GM18505 (cell line): Measurements from ENCODE around the gene TBX3.

Experiments used
- ATAC-seq: cut with Tn5 transposase; IDR thresholded peaks from one replicate; pipeline ENCODE4 v1.9.1; 2021; ENCODE audit not compliant: unreplicated experiment
- POLR2A ChIP-seq: IDR thresholded peaks from 4 replicates; pipeline ENCODE4 v1.6.1; 2011; ENCODE audit warnings: borderline replicate concordance; ENCODE audit not compliant: insufficient read depth, insufficient read length; ENCODE audit errors: extremely low read depth

The TBX3 gene

DNA sequence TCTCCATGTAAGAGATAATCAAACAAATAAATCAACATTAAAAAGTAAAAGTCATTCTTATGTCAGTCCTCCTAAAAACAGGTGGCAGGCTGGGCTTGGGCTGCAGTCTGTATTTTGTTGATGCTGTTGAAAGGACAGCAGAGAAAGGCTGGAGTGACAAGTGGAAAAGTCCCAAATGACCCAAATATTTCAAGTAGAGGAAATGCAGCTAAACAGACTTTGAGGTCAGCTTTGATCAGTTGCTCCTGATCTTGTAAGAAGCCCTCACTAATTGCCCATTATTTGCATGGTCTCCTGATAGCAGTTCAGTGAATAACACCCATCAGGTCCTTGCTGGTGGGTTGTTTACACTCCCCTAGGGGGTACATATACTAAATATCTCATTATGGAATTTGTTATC, 24.9 kb downstream of the TBX3 start:
- ATAC-seq: no peak

DNA sequence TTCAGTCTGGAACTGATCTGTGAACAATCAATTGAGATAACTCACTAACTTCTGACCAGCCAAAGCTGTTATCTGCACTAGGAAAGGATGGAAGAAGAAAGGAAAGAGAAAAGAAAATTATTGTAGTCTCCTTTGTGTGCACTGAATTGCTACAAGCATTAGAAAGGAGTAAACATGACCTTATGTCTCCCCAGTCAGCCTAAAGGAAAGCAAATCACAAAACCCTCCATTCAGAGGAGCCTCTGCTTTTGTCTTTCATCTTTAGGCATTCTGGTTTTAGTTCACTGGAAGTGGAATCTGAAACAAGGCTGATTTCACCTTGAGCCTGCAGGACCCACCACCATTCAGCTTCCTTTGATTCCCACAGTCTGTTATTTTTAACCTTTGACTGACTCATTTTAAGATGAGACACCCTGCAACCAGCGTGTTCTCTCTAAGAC, 26.0 kb downstream of the TBX3 start:
- ATAC-seq: no peak
- TF ChIP-seq POLR2A: no peak

More for the DNA sequence above, 24.9 kb downstream of the TBX3 start:
- TF ChIP-seq POLR2A: no peak

DNA sequence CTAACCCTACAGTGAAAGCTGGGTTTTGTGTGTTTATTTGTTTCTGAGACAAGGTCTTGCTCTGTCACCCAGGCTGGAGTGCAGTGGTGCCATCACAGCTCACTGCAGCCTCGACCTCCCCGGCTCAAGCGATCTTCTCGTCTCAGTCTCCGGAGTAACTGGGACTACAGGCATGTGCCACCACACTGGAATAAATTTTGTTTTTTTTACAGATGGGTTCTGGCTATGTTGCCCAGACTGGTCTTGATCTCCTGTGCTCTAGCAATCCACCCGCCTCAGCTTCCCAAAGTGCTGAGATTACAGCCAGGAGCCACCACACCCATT, 26.4 kb downstream of the TBX3 start:
- ATAC-seq: no peak

DNA sequence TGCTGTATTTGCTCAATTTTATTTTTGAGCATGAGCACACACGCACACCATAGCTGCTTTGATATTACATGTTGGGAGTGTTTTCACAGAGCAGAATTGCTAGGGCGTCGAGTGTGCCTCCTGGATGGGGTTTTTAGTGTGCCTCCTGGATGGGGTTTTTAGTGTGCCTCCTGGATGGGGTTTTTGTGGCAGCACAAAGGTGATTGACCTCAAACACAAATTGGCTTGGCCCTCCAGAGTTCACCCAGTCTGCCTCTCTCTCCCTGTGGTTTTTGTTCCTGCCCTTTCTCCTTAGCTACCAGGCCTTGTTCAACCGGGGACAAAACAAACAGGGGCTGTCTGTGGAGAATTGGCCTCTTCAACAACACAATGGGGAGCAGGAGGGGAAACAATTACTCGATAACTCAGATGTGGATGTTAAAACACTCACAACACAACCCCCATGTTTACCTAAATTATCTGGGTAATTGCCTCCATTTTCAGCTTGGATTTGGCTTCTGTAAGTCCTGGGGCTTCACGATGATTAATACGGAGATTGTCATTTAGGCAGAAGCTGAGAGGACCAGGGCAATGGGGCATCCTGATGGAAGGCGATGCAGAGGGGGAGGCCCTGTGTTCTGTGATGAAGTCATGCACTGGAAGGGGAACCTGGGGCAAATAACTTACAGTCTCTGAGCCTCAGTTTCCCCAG, 26.9 kb downstream of the TBX3 start:
- no peak for ATAC-seq

More for the DNA sequence above, 26.4 kb downstream of the TBX3 start:
- TF ChIP-seq POLR2A: no peak

DNA sequence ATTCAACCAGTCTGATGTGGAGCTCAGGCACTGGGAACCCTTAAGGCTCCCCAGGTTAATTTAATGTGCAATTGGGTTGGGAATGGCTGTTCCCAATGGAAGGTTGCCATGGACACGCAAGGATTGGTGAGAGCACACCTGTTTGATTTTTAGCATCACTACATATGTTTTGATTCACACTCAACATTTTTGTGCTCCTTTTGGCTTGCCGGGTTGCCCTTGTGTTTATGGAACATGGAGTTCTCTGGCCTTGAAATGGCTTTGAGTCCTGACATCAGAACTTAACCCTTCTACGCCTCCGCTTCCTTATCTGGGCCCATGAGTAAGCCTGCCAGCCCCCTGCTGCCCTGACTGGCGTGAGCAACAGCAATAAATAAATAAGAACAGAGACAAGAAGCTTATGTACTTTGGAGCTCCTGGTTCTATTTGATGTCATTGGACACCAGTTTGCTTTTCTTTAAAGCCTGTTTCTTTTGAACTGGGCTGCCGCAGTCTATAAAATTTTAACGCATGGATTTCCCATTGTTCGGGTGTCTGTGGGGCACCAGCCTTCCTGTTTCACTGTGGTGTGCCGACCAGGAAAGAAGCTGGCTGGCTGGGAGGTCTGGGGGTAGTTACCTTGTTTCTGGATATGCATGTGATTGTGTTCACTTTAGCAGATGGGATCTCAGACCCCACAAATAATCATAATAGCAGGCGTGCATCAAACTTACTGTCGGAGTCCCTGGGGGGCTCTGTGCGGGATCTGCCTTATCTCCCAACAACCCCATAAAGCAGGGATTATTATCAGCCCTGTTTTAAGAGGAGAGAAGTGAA, 27.8 kb downstream of the TBX3 start:
- TF ChIP-seq POLR2A: no peak
- ATAC-seq: no peak

More for the DNA sequence above, 26.9 kb downstream of the TBX3 start:
- no peak for TF ChIP-seq POLR2A

DNA sequence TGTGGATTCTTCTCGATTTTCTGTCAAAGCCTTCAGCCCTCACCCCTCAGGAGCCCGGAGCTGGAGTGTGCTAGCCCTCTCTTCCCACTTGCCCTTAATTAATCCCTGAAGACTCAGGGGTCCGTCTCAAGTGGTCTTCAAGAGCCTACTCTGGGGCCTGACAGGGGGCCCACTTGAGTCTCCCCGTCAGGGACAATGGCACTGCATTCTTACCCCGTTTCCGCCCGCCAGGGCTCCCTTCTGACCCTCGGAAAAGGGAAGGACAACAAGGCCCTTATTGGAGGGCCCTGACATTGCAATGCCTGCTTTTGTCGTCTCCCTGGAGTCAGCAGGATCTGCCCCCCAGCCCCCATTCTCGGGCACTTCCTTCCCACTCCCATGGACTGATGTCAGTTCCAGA, 34.4 kb downstream of the TBX3 start:
- TF ChIP-seq POLR2A: no peak
- ATAC-seq: no peak

DNA sequence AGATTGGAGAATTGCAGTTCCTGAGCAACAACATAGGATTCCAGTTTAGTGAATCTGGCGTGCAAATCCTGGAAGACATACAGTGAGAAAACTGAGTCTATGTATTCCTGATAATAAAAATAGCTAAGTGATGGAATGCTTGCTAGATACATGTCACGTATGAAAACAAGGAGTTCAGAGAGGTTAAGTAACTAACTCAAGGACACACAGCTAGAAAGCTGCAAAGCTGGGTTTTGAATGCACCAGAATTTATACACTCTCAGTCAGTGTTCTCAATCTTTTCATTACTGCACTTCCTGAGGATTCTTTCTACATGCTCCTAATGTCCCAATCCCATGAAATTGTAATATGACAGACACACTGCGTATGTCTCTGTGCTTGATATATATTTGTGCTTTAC, 35.3 kb downstream of the TBX3 start:
- no peak for TF ChIP-seq POLR2A
- ATAC-seq: no peak

DNA sequence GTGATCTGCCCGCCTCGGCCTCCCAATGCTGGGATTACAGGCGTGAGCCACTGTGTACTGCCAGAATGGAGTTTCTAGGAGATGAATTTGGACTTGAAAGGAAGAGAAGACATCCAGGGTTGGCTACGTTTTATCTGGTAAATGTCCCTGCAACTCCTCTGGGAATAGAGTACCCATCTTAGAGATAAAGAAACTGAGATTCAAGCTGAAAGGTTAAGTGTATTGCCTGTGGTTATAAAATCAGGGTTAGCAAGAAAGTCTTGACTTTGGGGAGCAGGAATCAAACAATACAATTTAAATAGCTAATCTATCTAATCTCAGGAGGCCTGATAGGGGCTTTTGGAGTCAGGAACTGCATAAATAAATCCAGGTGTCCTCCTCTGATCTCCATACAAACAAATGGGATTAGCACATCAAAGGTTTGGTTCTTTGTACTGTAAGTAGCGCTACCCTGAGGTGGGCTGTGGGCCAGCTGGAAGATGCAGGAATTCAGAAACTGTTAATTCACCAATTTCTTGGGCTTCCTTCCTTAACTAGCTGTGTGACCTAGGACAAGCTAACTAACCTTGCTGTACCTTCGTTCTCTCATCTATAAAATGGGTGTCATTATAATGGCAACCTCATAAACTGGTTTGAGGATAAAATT, 45.1 kb downstream of the TBX3 start:
- TF ChIP-seq POLR2A: no peak
- ATAC-seq: no peak

DNA sequence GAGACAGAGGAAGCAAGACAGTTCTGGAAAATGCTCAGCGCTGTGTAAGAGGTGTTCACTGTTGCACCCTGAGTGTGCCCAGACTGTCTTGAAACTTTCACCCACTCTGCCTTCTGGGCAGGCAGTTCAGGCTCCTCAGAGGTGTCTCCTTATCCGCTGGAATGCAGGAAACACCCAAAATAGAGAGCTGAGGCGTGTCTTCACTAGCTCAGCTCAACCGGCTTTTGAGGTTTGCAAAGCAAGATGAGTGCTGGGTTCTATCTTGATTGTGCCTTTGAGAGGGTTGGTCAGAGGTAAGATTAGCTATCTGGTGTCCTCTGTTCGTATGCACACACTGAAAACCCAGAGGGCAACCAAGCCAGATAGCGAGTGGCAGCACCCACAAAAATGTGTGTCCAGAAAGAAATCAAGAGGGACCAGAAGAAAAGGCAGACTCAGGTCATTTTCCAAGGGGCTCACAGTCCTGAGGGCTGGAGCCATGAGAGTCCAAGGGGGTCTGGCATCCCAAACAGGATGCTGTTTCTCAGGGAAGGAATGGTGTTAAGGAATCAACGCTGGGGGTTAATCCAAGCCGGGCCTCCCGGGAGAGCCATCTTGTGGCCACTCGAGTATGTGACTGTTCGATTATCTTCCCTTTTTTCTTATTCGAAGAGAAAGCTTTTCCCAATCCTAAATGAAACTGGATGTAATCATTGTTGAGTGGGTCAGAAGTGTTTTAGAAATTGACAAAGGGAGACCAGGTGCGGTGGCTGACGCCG, 47.1 kb downstream of the TBX3 start:
- no peak for ATAC-seq
- no peak for TF ChIP-seq POLR2A

DNA sequence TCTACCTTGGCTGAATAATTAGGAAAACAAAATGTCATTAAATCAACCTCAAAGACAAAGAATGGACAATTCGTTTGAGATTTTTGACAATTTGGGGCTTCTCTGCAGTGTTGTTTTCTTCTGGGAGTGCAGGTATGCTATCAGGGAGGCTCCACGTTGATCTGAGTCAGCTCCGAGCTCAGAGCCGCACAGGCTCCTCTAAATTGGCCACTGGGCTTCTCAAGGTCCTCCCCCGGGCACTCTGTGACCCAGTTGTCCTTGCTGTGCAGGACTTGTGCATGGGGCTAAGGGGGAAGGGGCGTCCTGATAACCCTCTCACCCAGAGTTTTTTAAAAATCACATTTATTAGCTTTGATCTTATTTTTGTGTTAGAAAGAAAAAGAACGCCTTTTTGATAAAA, 52.7 kb downstream of the TBX3 start:
- TF ChIP-seq POLR2A: no peak
- no peak for ATAC-seq

DNA sequence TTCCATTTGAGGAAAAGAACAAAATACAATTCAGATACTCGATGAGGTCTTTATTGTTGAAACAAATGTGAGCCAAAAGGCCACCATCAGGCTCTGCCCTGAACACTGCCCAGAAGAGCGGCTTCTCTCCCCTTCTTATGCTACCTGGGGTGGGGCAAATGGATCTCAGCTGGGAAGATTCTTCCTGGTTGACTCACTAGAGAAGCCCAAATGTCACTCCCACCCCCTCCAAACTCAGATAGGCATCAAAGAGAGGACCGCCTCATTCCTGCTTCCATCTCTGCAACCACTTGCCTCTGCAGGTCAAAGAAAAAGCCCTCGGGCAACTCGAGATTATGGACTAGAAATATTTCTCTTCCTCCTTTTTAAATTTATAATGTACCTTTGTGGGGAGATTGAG, 55.8 kb downstream of the TBX3 start:
- ATAC-seq: no peak
- no peak for TF ChIP-seq POLR2A

DNA sequence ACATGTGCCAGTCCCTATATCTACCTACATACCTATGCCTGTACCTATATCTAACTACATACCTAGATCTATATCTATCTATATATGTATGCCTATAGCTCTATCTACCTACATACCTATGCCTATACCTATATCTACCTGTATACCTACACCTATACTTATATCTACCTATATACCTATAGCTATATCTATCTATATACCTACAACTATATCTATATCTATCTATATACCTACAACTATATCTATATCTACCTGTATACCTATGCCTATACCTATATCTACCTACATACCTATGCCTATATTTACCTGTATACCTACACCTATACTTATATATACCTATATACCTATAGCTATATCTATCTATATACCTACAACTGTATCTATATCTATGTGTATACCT, 56.6 kb downstream of the TBX3 start:
- TF ChIP-seq POLR2A: no peak
- ATAC-seq: no peak

DNA sequence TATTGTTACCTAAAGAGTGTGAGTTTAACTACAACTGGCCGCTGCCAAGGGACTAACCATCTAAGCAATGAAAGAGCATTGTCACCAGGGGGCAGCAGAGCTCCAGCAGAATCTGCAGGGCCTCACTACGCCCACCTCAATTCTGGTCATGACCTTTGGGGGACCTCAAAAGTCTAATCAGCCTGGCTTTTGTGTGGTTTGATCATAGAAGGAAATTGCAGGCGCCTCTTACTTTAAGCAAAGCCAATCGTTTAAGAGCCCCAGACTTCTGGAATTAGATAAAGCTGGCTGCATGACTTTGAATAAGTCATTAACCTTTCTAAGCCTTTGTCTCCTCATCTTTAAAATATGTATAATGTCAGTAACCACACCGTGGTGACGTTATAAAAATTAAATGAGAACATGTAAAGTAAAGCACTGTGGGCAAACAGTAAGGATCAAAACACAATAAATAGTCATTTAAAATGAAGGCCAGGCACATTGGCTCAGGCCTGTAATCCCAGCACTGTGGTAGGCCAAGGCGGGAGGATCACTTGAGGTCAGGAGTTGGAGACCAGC, 58.6 kb downstream of the TBX3 start:
- no peak for TF ChIP-seq POLR2A
- no peak for ATAC-seq
